Right atrium auricular region (tissue), 2 donors: Measurements from ENCODE around the gene CRYGD. TPM values are rescaled to one million over a fixed set of nuclear protein-coding genes. Genes with fewer than 3 reads are reported as not detected.

Experiments
- DNase-seq: peaks from one replicate; pipeline ENCODE4 v3.0.0-alpha.2; 2019; ENCODE audit warnings: low spot score
- H3K27ac ChIP-seq, 2 donors: fragments of 200-600 bp; sonication (generic); 1 replicate in 1 of 2; 2 replicates in 1 of 2; pipeline ENCODE4 v1.5.1; 2016 to 2019
- H3K27me3 ChIP-seq, 2 donors: fragments of 200-600 bp; sonication (generic); one replicate each; pipeline versions ENCODE4 v1.5.1 to v1.6.0; 2017 to 2019
- H3K36me3 ChIP-seq: fragments of 200-600 bp; sonication (generic); one replicate; pipeline ENCODE4 v1.5.1; 2016
- H3K4me1 ChIP-seq, 2 donors: fragments of 200-600 bp; sonication (generic); one replicate each; pipeline versions ENCODE4 v1.5.1 to v1.6.0; 2017 to 2019
- H3K4me3 ChIP-seq, 2 donors: fragments of 200-600 bp; sonication (generic); 1 replicate in 1 of 2; 2 replicates in 1 of 2; pipeline ENCODE4 v1.5.1; 2017 to 2019; ENCODE audit warnings: mild to moderate bottlenecking in 1 of 2, moderate library complexity in 1 of 2
- H3K9me3 ChIP-seq, 2 donors: fragments of 200-600 bp; sonication (generic); one replicate each; pipeline ENCODE4 v1.5.1; 2019
- CTCF ChIP-seq, 2 donors: fragments of 200-600 bp; sonication (generic); IDR thresholded peaks; one replicate each; pipeline ENCODE4 v1.5.1; 2019; ENCODE audit warnings: antibody characterized with exemption in 2 of 2
- total RNA-seq, 2 donors: library from RNA; depleted of rRNA; stranded (reverse); fragments of >200 nt; gene quantifications; one replicate each; pipeline ENCODE4 v1.1.0, GENCODE V29; 2016

Gene CRYGD
- total RNA-seq, 2 donors from 2014 or later: not detected

- H3K4me1 ChIP-seq: peaks cover 0 to 15% of the 10 kb centered on the region in 2 donors
- H3K27ac ChIP-seq: peak overlapping the region in 1 of 2 donors; percentile 29
- no peaks in the 10 kb centered on the region for H3K36me3 ChIP-seq
- DNase-seq: no peak
- H3K27me3 ChIP-seq: no peaks in the 10 kb centered on the region
- TF ChIP-seq CTCF (IDR thresholded peaks at IDR 0.05): no peak
- no peak overlapping the region for H3K4me3 ChIP-seq
- H3K9me3 ChIP-seq: no peaks in the 10 kb centered on the region
Measured at GRCh38 chr2:208097313-208097712, 27.0 kb downstream of the CRYGD start.

- no peak overlapping the region for H3K4me3 ChIP-seq
- peaks cover 0 to 15% of the 10 kb centered on the region in 2 donors for H3K4me1 ChIP-seq
- no peaks in the 10 kb centered on the region for H3K36me3 ChIP-seq
- TF ChIP-seq CTCF (IDR thresholded peaks at IDR 0.05): no peak
- no peak overlapping the region for H3K27ac ChIP-seq
- no peaks in the 10 kb centered on the region for H3K27me3 ChIP-seq
- no peak for DNase-seq
- H3K9me3 ChIP-seq: no peaks in the 10 kb centered on the region
Measured at GRCh38 chr2:208096080-208096479, 28.2 kb downstream of the CRYGD start.

- H3K4me1 ChIP-seq: peaks cover 0 to 13% of the 10 kb centered on the region in 2 donors
- H3K27me3 ChIP-seq: no peaks in the 10 kb centered on the region
- no peak overlapping the region for H3K27ac ChIP-seq
- TF ChIP-seq CTCF (IDR thresholded peaks at IDR 0.05): no peak
- H3K36me3 ChIP-seq: no peaks in the 10 kb centered on the region
- H3K9me3 ChIP-seq: no peaks in the 10 kb centered on the region
- H3K4me3 ChIP-seq: no peak overlapping the region
- no peak for DNase-seq
Measured at GRCh38 chr2:208093128-208093527, 31.2 kb downstream of the CRYGD start.

GRCh38 chr2:208092093-208092832 lies 32.1 kb downstream of the CRYGD start:
- no peak for DNase-seq
- Histone ChIP-seq H3K27ac (no peak overlapping the region), H3K9me3 (no peaks in the 10 kb centered on the region), H3K27me3 (no peaks in the 10 kb centered on the region), H3K4me1 (peaks cover 0 to 5% of the 10 kb centered on the region in 2 donors), H3K36me3 (no peaks in the 10 kb centered on the region), H3K4me3 (no peak overlapping the region)
- TF ChIP-seq CTCF (IDR thresholded peaks at IDR 0.05): no peak

- DNase-seq: no peak
- no peak overlapping the region for H3K27ac ChIP-seq
- H3K36me3 ChIP-seq: no peaks in the 10 kb centered on the region
- H3K4me1 ChIP-seq: no peaks in the 10 kb centered on the region
- TF ChIP-seq CTCF (IDR thresholded peaks at IDR 0.05): no peak
- no peaks in the 10 kb centered on the region for H3K9me3 ChIP-seq
- no peaks in the 10 kb centered on the region for H3K27me3 ChIP-seq
- no peak overlapping the region for H3K4me3 ChIP-seq
Measured at GRCh38 chr2:208090420-208090819, 33.9 kb downstream of the CRYGD start.

GRCh38 chr2:208086029-208086428 lies 38.3 kb downstream of the CRYGD start:
- Histone ChIP-seq H3K27me3 (no peaks in the 10 kb centered on the region), H3K36me3 (no peaks in the 10 kb centered on the region), H3K4me3 (no peak overlapping the region), H3K4me1 (no peaks in the 10 kb centered on the region), H3K27ac (no peak overlapping the region), H3K9me3 (no peaks in the 10 kb centered on the region)
- DNase-seq: no peak
- no peak for TF ChIP-seq CTCF (IDR thresholded peaks at IDR 0.05)
